ENCODE data around the gene CTNNA2. TPM values are rescaled to one million over a fixed set of nuclear protein-coding genes. Genes with fewer than 3 reads are reported as not detected.

Gene CTNNA2
- total and polyA plus RNA-seq, 2 of the 8 experiments (the other 6 are each of a cell fraction or from before 2014, with no cell fraction given): 3.9 to 9.0 TPM

- ChIA-PET CTCF (ENCODE audit: partially characterized antibody) (interaction anchor here (0.9 to 1.5 kb wide), 2 partner anchors 11 to 45 kb away, joined by 3 to 4 read pairs; no protein-coding TSS in a partner anchor), POLR2A (ENCODE audit: partially characterized antibody) (no interaction called here)
- H3K4me3 ChIP-seq (ENCODE audit: extremely low read depth in 1 of 4, insufficient read depth in 2 of 4, low read depth in 3 of 4, low read length in 4 of 4): no peak overlapping the region
- no peak overlapping the region for H3K56ac ChIP-seq (replicated peaks; ENCODE audit: insufficient read length, low read depth, low read length)
- H2BK120ac ChIP-seq (replicated peaks; ENCODE audit: low read depth, low read length): no peak overlapping the region
- H4K20me1 ChIP-seq (replicated peaks in 1 of 2; ENCODE audit: control insufficient read depth in 1 of 2, insufficient read depth in 2 of 2, low read length in 2 of 2): no peaks in the 10 kb centered on the region
- no peaks in the 10 kb centered on the region for H3K27me3 ChIP-seq (replicated peaks in 1 of 4; ENCODE audit: control insufficient read depth in 3 of 4, extremely low read depth in 1 of 4, insufficient read depth in 3 of 4, low read length in 3 of 4)
- no peaks in the 10 kb centered on the region for H3K4me1 ChIP-seq (replicated peaks in 1 of 4; ENCODE audit: control insufficient read depth in 3 of 4, insufficient read depth in 4 of 4, low read length in 3 of 4)
- H4K8ac ChIP-seq (ENCODE audit: extremely low read depth, insufficient read depth, low read length): no peak overlapping the region
- no peak overlapping the region for H2BK5ac ChIP-seq (ENCODE audit: low read depth, low read length)
- DNase-seq (ENCODE audit: low read depth in 1 of 2, low spot score in 2 of 2) (no peak), FAIRE-seq (no peak)
- no peaks in the 10 kb centered on the region for H3K79me2 ChIP-seq (ENCODE audit: control insufficient read depth in 1 of 2, insufficient read depth in 2 of 2, low read length in 2 of 2)
- no peak overlapping the region for H3K4ac ChIP-seq (replicated peaks; ENCODE audit: insufficient read length, low read depth, low read length)
- H2BK15ac ChIP-seq (ENCODE audit: low read length): no peak overlapping the region
- no peak overlapping the region for H2AK5ac ChIP-seq (ENCODE audit: low read depth, low read length)
- no peak overlapping the region for H3K27ac ChIP-seq (ENCODE audit: low read depth, low read length)
- no peaks in the 10 kb centered on the region for H3K9me3 ChIP-seq (ENCODE audit: insufficient read depth in 2 of 2, low read depth in 1 of 2, low read length in 1 of 2)
- H2BK20ac ChIP-seq (ENCODE audit: low read length): no peak overlapping the region
- H3K36me3 ChIP-seq (ENCODE audit: control insufficient read depth in 2 of 4, insufficient read depth in 4 of 4, low read length in 3 of 4): no peaks in the 10 kb centered on the region
- H3K23ac ChIP-seq (ENCODE audit: insufficient read length): no peak overlapping the region
- no peak overlapping the region for H2BK12ac ChIP-seq (ENCODE audit: low read depth, low read length)
- no peak overlapping the region for H3K9ac ChIP-seq (replicated peaks in 1 of 4; ENCODE audit: extremely low read depth in 1 of 4, low read depth in 3 of 4, low read length in 3 of 4)
- H3K14ac ChIP-seq (ENCODE audit: insufficient read length): no peak overlapping the region
- H2AFZ ChIP-seq (ENCODE audit: low read length): no peak overlapping the region
- H3K18ac ChIP-seq (ENCODE audit: extremely low read depth, low read length): no peak overlapping the region
- 89% methylated on average over 5 of the region's 5 CpGs; no CpG with 5 or more reads in 1 of the 2 experiments for WGBS, 2 experiments (ENCODE audit: extremely low coverage in 1 of 2, insufficient coverage in 1 of 2, insufficient read length in 1 of 2, insufficient replicate concordance in 2 of 2, low coverage in 1 of 2, low lambda C conversion rate in 2 of 2, missing lambda C conversion rate in 1 of 2)
- no peaks in the 10 kb centered on the region; the same call in 1 of the 2 replicates for H3K23me2 ChIP-seq (ENCODE audit: low read depth, low read length)
- no peak overlapping the region for H4K91ac ChIP-seq (replicated peaks; ENCODE audit: insufficient read length, low read length)
- no peak overlapping the region for H4K5ac ChIP-seq (ENCODE audit: insufficient read length, low read depth, low read length)
- H3K79me1 ChIP-seq (ENCODE audit: low read depth, low read length): no peaks in the 10 kb centered on the region
- no peak overlapping the region for H3K4me2 ChIP-seq (ENCODE audit: insufficient read depth in 1 of 2, low read depth in 2 of 2, low read length in 2 of 2)
- TF ChIP-seq BRCA1 (IDR thresholded peaks at IDR 0.05; ENCODE audit: low read depth, low read length): no peak
- TF ChIP-seq SIRT6 (IDR thresholded peaks at IDR 0.05; ENCODE audit: low read length): no peak
- no peak for TF ChIP-seq HDAC2 (IDR thresholded peaks at IDR 0.05; ENCODE audit: borderline replicate concordance in 1 of 2, low read depth in 2 of 2, low read length in 2 of 2)
- TF ChIP-seq CBX5 (IDR thresholded peaks at IDR 0.05; ENCODE audit: low read depth, low read length): no peak
- TF ChIP-seq SP2 (IDR thresholded peaks at IDR 0.05; ENCODE audit: low read length): no peak
- TF ChIP-seq SIN3A (conservative IDR thresholded peaks at IDR 0.05 in 1 of 2, IDR thresholded peaks at IDR 0.05 in 1 of 2; ENCODE audit: low read depth in 1 of 2, low read length in 2 of 2): no peak
- TF ChIP-seq TEAD4 (IDR thresholded peaks at IDR 0.05; ENCODE audit: low read depth, low read length): no peak
- no peak for TF ChIP-seq MAFK (IDR thresholded peaks at IDR 0.05; ENCODE audit: low read depth, low read length)
- no peak for TF ChIP-seq SP4 (IDR thresholded peaks at IDR 0.05; ENCODE audit: low read length)
- TF ChIP-seq, protein P1, sequence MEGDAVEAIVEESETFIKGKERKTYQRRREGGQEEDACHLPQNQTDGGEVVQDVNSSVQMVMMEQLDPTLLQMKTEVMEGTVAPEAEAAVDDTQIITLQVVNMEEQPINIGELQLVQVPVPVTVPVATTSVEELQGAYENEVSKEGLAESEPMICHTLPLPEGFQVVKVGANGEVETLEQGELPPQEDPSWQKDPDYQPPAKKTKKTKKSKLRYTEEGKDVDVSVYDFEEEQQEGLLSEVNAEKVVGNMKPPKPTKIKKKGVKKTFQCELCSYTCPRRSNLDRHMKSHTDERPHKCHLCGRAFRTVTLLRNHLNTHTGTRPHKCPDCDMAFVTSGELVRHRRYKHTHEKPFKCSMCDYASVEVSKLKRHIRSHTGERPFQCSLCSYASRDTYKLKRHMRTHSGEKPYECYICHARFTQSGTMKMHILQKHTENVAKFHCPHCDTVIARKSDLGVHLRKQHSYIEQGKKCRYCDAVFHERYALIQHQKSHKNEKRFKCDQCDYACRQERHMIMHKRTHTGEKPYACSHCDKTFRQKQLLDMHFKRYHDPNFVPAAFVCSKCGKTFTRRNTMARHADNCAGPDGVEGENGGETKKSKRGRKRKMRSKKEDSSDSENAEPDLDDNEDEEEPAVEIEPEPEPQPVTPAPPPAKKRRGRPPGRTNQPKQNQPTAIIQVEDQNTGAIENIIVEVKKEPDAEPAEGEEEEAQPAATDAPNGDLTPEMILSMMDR (IDR thresholded peaks at IDR 0.05; ENCODE audit: control extremely low read depth in 1 of 3, insufficient read depth in 1 of 3, low read depth in 1 of 3, low read length in 3 of 3): no peak
Measured at GRCh38 chr2:80026040-80026729, 513.3 kb downstream of the CTNNA2 start.

Data from H1 (cell line).